Endothelial cell of hepatic sinusoid (primary cell): ENCODE results near the gene PLEKHA1.

Experiments
- in situ Hi-C: cut with HindIII; loops from 2 replicates; pipeline ENCODE4 v1.10.0; 2017; ENCODE audit warnings: low sequenced_read_pairs

Gene PLEKHA1

GRCh38 chr10:122375679-122376160 lies 1.2 kb downstream of the PLEKHA1 start:
- in situ Hi-C loops: no loop called here

- in situ Hi-C loops: no loop called here
These were observed 2.0 kb downstream of the PLEKHA1 start for GRCh38 chr10:122376364-122376961.

GRCh38 chr10:122379041-122379440 lies 4.5 kb downstream of the PLEKHA1 start:
- in situ Hi-C loops: no loop called here

GRCh38 chr10:122379537-122379936 lies 5.0 kb downstream of the PLEKHA1 start:
- in situ Hi-C loops: no loop called here

- in situ Hi-C loops: no loop called here
These were observed 6.2 kb downstream of the PLEKHA1 start for GRCh38 chr10:122380703-122381102.

- in situ Hi-C loops: no loop called here
These were observed 7.2 kb downstream of the PLEKHA1 start for GRCh38 chr10:122381680-122382079.

- in situ Hi-C loops: no loop called here
These were observed 12.0 kb downstream of the PLEKHA1 start for GRCh38 chr10:122386514-122386913.

- in situ Hi-C loops: no loop called here
These were observed 13.1 kb downstream of the PLEKHA1 start for GRCh38 chr10:122387572-122387971.

- in situ Hi-C loops: no loop called here
These were observed 13.9 kb downstream of the PLEKHA1 start for GRCh38 chr10:122388287-122388997.

- in situ Hi-C loops: no loop called here
These were observed 15.8 kb downstream of the PLEKHA1 start for GRCh38 chr10:122390271-122390670.

- in situ Hi-C loops: no loop called here
These were observed 16.2 kb downstream of the PLEKHA1 start for GRCh38 chr10:122390679-122391078.

- in situ Hi-C loops: no loop called here
These were observed 17.4 kb downstream of the PLEKHA1 start for GRCh38 chr10:122391875-122392274.

GRCh38 chr10:122392835-122393234 lies 18.3 kb downstream of the PLEKHA1 start:
- in situ Hi-C loops: no loop called here

GRCh38 chr10:122393288-122393687 lies 18.8 kb downstream of the PLEKHA1 start:
- in situ Hi-C loops: no loop called here

GRCh38 chr10:122402548-122403131 lies 28.1 kb downstream of the PLEKHA1 start:
- in situ Hi-C loops: no loop called here

GRCh38 chr10:122404576-122404975 lies 30.1 kb downstream of the PLEKHA1 start:
- in situ Hi-C loops: no loop called here

- in situ Hi-C loops: no loop called here
These were observed 33.0 kb downstream of the PLEKHA1 start for GRCh38 chr10:122407375-122408125.

GRCh38 chr10:122413327-122413726 lies 38.8 kb downstream of the PLEKHA1 start:
- in situ Hi-C loops: no loop called here

- in situ Hi-C loops: no loop called here
These were observed 43.2 kb downstream of the PLEKHA1 start for GRCh38 chr10:122417667-122418066.

- in situ Hi-C loops: no loop called here
These were observed 44.5 kb downstream of the PLEKHA1 start for GRCh38 chr10:122419016-122419415.

GRCh38 chr10:122419876-122420623 lies 45.5 kb downstream of the PLEKHA1 start:
- in situ Hi-C loops: no loop called here
